GM12872 (cell line): ENCODE results near the gene MSLN.

Experiments used
- CTCF ChIP-seq: IDR thresholded peaks from 3 replicates; pipeline ENCODE4 v1.5.1; 2011; ENCODE audit warnings: low read depth, mild to moderate bottlenecking, low read length, moderate library complexity; ENCODE audit not compliant: insufficient read depth

MSLN gene

GRCh38 chr16:720447-720989, 40.0 kb upstream of the MSLN start:
- TF ChIP-seq CTCF = peak; percentile 44; the same call in 2 of the 3 replicates

GRCh38 chr16:720990-721764, 39.4 kb upstream of the MSLN start, which contains the start of gene ANTKMT:
TSS of gene ANTKMT (plus strand) at chr16:721146. CDS start at chr16:721275, 129 bp downstream.
- peak; percentile 11; the same call in 1 of the 3 replicates for TF ChIP-seq CTCF

GRCh38 chr16:721765-722540, 38.6 kb upstream of the MSLN start:
- no peak for TF ChIP-seq CTCF

GRCh38 chr16:722835-723633, 37.5 kb upstream of the MSLN start:
- TF ChIP-seq CTCF = no peak

GRCh38 chr16:723695-724094, 36.8 kb upstream of the MSLN start:
- no peak for TF ChIP-seq CTCF

GRCh38 chr16:724188-725040, 36.1 kb upstream of the MSLN start:
- TF ChIP-seq CTCF = no peak
